Calu3 (cell line): ENCODE data around the gene OGN. TPM values are rescaled to one million over a fixed set of nuclear protein-coding genes. Genes with fewer than 3 reads are reported as not detected.
"Not testable (repeated sequence)": the region's sequence is repeated elsewhere in the genome, so short reads cannot be mapped to it uniquely, and the experiment has no call there.

Experiments
- BruUV-seq: library from RNA; stranded (reverse); fragments of 400-500 nt; replicated peaks from 2 replicates; lab custom pipeline; 2021; lab: Mats Ljungman, UMichigan
- CTCF ChIA-PET: fragments of 300-600 bp; sonication (Branson Sonifier 250); formaldehyde crosslinking; loops from one replicate; lab custom pipeline; 2022; ENCODE audit warnings: antibody characterized with exemption; lab: Charles Lee
- DNase-seq: peaks from one replicate; pipeline ENCODE4 v3.0.0; 2022
- H3K27ac Mint-ChIP-seq: one replicate; pipeline ENCODE4 v1.8.0; 2022; ENCODE audit warnings: mixed read lengths; ENCODE audit not compliant: unreplicated experiment
- H3K27me3 Mint-ChIP-seq: one replicate; pipeline ENCODE4 v1.8.0; 2022; ENCODE audit warnings: mixed read lengths; ENCODE audit not compliant: unreplicated experiment
- H3K36me3 Mint-ChIP-seq: one replicate; pipeline ENCODE4 v1.8.0; 2022; ENCODE audit warnings: mild to moderate bottlenecking, moderate library complexity, mixed read lengths; ENCODE audit not compliant: insufficient read depth, unreplicated experiment
- H3K4me1 Mint-ChIP-seq: one replicate; pipeline ENCODE4 v1.8.0; 2022; ENCODE audit warnings: mild to moderate bottlenecking, low read depth, mixed read lengths; ENCODE audit not compliant: unreplicated experiment
- H3K4me3 Mint-ChIP-seq: one replicate; pipeline ENCODE4 v1.8.0; 2022; ENCODE audit warnings: mild to moderate bottlenecking, low read depth, moderate library complexity, mixed read lengths; ENCODE audit not compliant: unreplicated experiment
- H3K9me3 Mint-ChIP-seq: one replicate; pipeline ENCODE4 v1.8.0; 2022; ENCODE audit warnings: low read depth, mixed read lengths; ENCODE audit not compliant: unreplicated experiment
- CTCF ChIP-seq: fragments of 200-600 bp; IDR thresholded peaks from one replicate; pipeline ENCODE4 v1.8.0; 2022; ENCODE audit warnings: antibody characterized with exemption; ENCODE audit not compliant: unreplicated experiment
- intact Hi-C: fragments of 100-400 bp; cut with micrococcal nuclease; formaldehyde crosslinking; loops from one replicate; pipeline ENCODE4 v1.10.0; 2022; ENCODE audit not compliant: unreplicated experiment
- total RNA-seq: library from RNA; stranded (reverse); gene quantifications from 2 replicates; pipeline ENCODE4 v1.2.3, GENCODE V29; 2022

OGN gene
- total RNA-seq, 1 experiment from 2014 or later, result not detected

- DNase-seq, result no peak
- no peak within 1 kb of the TSS for H3K27ac Mint-ChIP-seq
- no peak for TF ChIP-seq CTCF
- no peak within 1 kb of the TSS for H3K4me3 Mint-ChIP-seq
- H3K27me3 Mint-ChIP-seq, result no peaks in the 10 kb centered on the region
- BruUV-seq, result no TSS peak
- H3K36me3 Mint-ChIP-seq, result no peaks in the 10 kb centered on the region
- no peaks in the 10 kb centered on the region for H3K9me3 Mint-ChIP-seq
- H3K4me1 Mint-ChIP-seq, result peaks cover 30% of the 10 kb centered on the region
- intact Hi-C loops, result no loop called here
- CTCF ChIA-PET, result no interaction called here
Measured at GRCh38 chr9:92424340-92424739, 20.0 kb upstream of the OGN start, which contains the start of gene OMD. Gene OMD, minus strand, starts transcription at chr9:92424471. Its CDS starts 6,913 bp downstream, at chr9:92417558.

DNA sequence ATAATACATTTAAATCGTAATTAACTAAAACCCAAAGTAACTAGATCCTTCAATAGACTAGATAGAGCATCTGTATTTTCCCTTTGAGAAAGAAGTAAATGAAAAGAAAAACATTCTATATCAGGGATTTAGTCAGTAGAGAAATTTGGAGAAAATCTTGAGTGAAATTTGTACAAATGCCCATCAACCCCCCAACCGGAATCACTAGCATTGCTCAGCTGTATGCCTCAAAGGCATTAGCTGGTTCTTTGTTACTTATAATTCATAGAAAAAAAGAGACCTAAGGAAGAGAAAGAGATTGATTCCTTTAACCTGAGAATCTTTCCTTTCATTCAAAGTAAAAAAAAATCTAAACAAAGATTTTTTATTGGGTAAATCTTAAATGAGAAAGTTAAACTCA is 19.2 kb upstream of the OGN start:
- CTCF ChIA-PET, result interaction anchor here (0.7 kb wide), 1 partner anchor 247 kb away, joined by 3 read pairs; no protein-coding TSS in a partner anchor
- no peak for TF ChIP-seq CTCF

GRCh38 chr9:92422611-92423338 is 18.4 kb upstream of the OGN start:
- peaks cover 30% of the 10 kb centered on the region for H3K4me1 Mint-ChIP-seq
- CTCF ChIA-PET, result no interaction called here
- H3K27me3 Mint-ChIP-seq, result no peaks in the 10 kb centered on the region
- BruUV-seq, result no TSS peak
- DNase-seq, result no peak
- no peaks in the 10 kb centered on the region for H3K36me3 Mint-ChIP-seq
- no peak for TF ChIP-seq CTCF
- peak overlapping the region; percentile 35 for H3K27ac Mint-ChIP-seq
- no peaks in the 10 kb centered on the region for H3K9me3 Mint-ChIP-seq
- no peak overlapping the region for H3K4me3 Mint-ChIP-seq
- intact Hi-C loops, result no loop called here

More for the DNA sequence above, 19.2 kb upstream of the OGN start:
- no TSS peak for BruUV-seq
- intact Hi-C loops, result no loop called here
- no peak overlapping the region for H3K4me3 Mint-ChIP-seq
- no peak for DNase-seq
- no peaks in the 10 kb centered on the region for H3K27me3 Mint-ChIP-seq
- H3K36me3 Mint-ChIP-seq, result no peaks in the 10 kb centered on the region
- H3K9me3 Mint-ChIP-seq, result no peaks in the 10 kb centered on the region
- peaks cover 30% of the 10 kb centered on the region for H3K4me1 Mint-ChIP-seq
- H3K27ac Mint-ChIP-seq, result no peak overlapping the region

DNA sequence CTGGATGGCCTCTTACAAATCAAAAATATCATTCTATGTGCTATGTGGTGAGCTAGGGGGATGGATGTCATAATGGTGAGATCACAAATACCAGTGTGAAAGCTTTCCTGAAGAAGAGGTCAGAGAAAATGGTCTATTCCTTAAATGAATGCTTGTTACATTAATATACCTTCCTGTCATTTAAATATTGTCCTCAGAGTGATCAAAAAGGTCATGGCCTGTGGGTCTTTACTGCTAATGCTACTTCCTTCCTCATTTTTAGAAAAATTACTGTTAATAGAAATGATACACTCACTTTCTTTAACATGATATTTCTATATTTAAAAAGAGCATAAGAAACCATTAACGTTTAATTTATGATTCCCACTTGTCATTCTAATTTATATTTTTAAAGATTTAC is 10.2 kb upstream of the OGN start:
- CTCF ChIA-PET, result no interaction called here
- BruUV-seq, result no TSS peak
- H3K27me3 Mint-ChIP-seq, result no peaks in the 10 kb centered on the region
- intact Hi-C loops, result no loop called here
- no peak overlapping the region for H3K27ac Mint-ChIP-seq
- no peak for DNase-seq
- no peaks in the 10 kb centered on the region for H3K9me3 Mint-ChIP-seq
- H3K36me3 Mint-ChIP-seq, result no peaks in the 10 kb centered on the region
- no peak overlapping the region for H3K4me3 Mint-ChIP-seq
- no peak for TF ChIP-seq CTCF
- H3K4me1 Mint-ChIP-seq, result no peaks in the 10 kb centered on the region

DNA sequence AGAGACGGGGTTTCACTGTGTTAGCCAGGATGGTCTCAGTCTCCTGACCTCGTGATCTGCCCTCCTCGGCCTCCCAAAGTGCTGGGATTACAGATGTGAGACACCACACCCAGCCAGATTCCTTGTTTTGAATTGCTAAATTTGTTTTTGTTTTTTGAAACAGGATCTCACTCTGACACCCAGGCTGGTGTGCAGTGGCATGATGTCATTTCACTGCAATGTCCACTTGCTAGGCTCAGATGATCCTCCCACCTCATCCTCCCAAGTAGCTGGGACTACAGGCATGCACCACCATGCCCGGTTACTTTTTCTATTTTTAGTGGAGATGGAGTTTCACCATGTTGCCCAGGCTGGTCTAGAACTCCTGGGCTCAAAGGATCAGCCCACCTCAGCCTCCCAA is 6.8 kb upstream of the OGN start:
- intact Hi-C loops, H3K4me1 Mint-ChIP-seq, H3K9me3 Mint-ChIP-seq, DNase-seq, BruUV-seq, H3K27me3 Mint-ChIP-seq, H3K27ac Mint-ChIP-seq, CTCF ChIA-PET, H3K4me3 Mint-ChIP-seq, H3K36me3 Mint-ChIP-seq: not testable (repeated sequence)
